Posterior vena cava (tissue), 2 donors: ENCODE measurements around the gene LRIT1. TPM values are rescaled to one million over a fixed set of nuclear protein-coding genes. Genes with fewer than 3 reads are reported as not detected.
A peak's percentile ranks its signal among the peaks of the same experiment; 100 is the strongest.

Experiments used
- DNase-seq: peaks from one replicate; pipeline ENCODE4 v3.0.0-alpha.2; 2020; ENCODE audit warnings: low spot score
- intact Hi-C, 2 donors: fragments of 100-400 bp; cut with DNase I; formaldehyde crosslinking; loops; one replicate each; pipeline versions ENCODE4 v1.14.1 to v1.14.2; 2022 to 2023
- total RNA-seq, 2 donors: library from RNA; stranded (reverse); fragmentation: NEBNext Ultra II Directional; extraction: Animal tissue kit (Norgen Biotek cat#: 25700); gene quantifications; one replicate each; pipeline ENCODE4 v1.2.1, GENCODE V29; 2021
- donor health status: DM: yes; HTN: yes; CAD: no.
- donor health status: DM: yes; HTN: yes; CAD: no.

The LRIT1 gene
- total RNA-seq, 2 donors from 2014 or later: not detected

DNA sequence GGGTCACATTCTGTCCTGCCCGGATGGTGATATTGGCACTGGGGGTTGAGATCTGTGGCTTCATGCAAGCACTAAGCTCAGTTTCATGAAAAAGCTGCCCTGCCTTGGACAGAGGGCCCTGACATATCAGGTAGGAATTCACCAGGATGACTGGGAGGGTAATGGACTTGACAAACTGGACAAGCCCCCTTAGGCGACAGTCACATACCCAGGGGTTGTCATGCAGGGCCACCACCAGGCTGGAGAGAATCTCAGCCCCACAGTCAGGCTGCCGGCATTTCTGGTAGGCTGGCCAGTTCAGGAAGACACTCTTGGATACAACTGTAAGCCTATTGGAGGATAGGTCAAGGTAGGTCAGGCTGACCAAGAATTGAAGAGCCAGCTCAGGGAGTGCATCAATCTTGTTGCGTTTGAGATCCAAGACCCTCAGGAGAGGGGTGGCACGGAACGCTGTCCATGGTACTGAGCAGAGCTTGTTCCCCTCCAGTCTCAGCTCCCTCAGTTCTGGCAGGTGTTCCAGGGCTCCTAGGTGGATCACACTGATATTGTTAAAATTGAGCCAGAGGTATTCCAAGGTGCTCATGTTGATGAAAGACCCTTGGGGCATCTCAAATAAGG lies 16.8 kb downstream of the LRIT1 start:
- intact Hi-C loops: no loop called here
- DNase-seq: no peak

DNA sequence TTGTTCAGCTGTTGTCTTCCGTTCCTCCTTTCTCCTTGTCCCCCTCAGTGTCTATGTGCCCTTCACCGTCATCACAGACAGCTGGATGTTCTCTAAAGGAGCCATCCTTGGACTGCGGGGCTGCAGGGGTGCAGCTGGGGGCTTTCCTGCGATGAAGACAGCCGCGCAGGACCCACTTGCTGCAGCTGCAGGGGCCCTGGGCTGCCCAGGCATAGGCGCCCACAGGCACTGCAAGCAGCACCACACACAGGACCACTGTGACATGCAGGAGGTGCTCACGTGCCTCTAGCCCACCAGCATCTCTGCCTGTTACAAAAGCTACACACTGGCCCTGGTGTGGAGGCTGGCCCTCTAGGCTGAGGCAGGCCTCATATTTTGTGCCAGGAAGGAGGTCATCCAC lies 19.4 kb downstream of the LRIT1 start:
- intact Hi-C loops: no loop called here
- no peak for DNase-seq

DNA sequence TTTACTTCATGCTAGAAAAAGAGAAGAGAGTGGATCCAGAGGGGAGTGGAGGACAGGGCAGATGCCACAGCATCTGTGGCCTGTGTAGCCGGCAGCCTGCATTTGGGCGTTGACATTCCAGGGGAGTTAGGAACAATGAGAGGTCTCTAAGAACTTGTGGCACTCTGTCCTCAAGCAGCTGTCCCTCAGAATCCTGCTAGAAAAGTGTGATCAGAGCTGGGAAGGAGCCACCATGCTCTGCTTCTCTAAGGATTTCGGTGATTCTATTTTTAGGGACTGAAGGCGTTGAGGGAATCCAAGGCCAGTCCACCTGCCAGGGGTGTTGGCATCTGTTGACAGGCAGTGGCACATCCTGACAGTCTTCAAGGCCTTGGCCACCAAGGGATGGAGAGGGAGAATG lies 23.6 kb downstream of the LRIT1 start:
- intact Hi-C loops: no loop called here
- no peak for DNase-seq

DNA sequence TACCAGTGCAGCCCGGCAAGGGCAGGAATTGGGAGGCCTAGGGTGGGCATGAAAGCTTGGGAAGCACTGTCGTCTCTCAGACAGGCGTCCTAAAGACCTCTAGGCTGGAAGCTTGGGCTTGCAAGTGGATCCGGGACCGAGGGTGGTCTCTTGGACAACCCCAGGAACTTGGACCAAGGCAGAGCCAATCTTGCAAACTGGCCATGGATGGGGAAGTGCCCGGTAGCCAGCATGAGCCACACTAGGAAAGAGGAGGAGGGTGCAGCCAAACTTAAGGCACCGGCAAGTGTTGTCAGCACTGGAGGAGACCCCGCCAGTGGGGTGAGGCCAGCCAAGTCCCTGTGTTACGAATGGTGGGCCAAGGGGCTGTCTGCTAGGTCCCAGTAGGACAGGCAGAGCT lies 24.5 kb downstream of the LRIT1 start:
- intact Hi-C loops: no loop called here
- DNase-seq: no peak

DNA sequence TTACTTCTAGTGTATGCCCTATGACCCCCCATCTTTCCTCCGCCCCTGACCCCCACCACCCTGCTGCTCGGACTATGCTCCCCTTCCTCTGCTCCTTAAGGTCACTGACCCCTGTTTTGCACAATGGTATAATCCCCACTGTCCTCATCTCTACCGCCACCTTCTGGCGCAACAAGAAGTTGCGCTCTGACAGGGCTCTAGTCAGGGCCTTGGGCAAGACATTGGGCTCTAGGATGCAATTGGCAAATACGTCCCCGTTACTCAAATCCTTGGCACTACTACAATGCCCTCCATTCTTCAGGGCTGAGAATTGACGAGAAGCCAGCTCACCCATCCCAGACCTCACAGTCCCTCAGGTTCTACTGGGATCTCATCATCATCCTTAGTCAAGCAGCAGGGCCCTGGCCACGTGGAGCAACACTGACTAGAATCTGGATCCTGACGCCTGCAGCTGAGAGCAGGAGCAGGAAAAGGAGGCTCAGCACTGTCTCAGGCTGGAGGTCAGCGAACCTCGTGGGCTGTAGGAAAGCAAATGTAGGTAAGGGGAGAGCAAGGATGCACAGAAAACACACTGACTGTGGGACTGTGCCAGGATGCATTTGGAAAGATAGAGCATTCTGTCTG lies 26.6 kb downstream of the LRIT1 start:
- intact Hi-C loops: no loop called here

DNA sequence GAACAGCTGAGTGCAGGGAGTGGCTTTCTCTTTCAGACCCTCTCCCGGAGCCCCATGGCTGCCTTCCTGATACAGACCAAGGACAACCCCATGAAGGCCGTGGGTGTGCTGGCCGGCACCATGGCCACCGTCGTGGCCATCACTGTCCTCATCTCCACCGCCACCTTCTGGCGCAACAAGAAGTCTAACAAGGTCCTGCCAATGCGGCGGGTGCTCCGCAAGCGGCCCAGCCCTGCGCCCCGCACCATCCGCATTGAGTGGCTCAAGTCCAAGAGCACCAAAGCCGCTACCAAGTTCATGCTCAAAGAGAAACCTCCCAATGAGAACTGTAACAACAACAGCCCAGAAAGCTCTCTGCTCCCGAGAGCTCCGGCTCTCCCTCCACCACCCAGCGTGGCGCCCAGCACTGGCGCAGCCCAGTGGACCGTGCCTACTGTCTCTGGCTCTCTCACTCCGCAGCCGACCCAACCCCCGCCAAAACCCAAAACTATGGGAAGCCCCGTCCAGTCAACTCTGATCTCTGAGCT lies 27.2 kb downstream of the LRIT1 start:
- peak; percentile 68 for DNase-seq
- intact Hi-C loops: no loop called here

More for the DNA sequence above, 26.6 kb downstream of the LRIT1 start:
- peak; percentile 56 for DNase-seq

DNA sequence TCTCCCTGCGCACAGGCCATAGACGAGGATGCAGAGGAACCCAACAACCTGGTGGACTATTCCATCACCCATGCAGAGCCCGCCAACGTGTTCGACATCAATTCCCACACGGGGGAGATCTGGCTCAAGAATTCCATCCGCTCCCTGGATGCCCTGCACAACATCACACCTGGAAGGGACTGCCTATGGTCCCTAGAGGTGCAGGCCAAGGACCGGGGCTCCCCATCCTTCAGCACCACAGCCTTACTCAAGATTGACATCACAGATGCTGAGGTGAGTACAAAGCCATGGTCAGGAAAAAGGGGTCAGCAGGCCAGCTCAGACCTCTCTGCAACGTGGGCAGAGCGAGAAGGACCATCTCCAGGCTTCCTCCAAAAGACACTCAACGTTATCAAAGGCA lies 28.3 kb downstream of the LRIT1 start:
- intact Hi-C loops: no loop called here
- no peak for DNase-seq

DNA sequence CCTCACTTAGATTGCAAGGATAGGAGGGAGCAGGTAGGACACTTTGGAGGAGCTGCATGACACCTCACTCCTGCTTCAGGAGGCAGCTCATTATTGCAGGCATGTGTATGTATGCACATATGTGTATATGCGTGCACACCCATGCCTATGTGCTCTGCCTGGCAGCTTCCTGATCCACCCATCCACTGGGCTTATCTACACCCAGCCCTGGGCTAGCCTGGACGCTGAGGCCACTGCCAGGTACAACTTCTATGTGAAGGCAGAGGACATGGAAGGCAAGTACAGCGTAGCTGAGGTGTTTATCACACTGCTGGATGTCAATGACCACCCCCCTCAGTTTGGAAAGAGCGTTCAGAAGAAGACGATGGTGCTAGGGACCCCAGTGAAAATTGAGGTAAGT lies 29.3 kb downstream of the LRIT1 start:
- no peak for DNase-seq
- intact Hi-C loops: no loop called here

DNA sequence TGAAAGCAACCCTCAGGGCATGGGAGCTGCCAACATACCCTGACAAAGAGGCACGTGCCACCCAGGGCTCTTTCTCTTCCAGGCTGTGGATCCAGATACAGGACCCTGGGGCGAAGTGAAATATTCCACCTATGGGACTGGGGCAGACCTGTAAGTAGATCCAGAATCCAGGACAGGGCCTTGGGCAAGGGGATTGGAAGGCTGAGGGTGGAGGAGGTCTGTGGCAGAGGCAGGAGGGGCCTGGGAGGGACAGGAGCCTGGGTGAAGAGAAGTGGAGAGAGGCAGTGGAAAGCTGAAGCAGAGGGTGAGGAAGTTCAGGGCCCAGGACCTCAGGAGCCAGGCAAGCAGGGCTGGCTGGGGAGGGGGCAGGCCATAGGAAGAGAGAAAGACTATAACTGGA lies 29.8 kb downstream of the LRIT1 start:
- DNase-seq: no peak
- intact Hi-C loops: no loop called here

DNA sequence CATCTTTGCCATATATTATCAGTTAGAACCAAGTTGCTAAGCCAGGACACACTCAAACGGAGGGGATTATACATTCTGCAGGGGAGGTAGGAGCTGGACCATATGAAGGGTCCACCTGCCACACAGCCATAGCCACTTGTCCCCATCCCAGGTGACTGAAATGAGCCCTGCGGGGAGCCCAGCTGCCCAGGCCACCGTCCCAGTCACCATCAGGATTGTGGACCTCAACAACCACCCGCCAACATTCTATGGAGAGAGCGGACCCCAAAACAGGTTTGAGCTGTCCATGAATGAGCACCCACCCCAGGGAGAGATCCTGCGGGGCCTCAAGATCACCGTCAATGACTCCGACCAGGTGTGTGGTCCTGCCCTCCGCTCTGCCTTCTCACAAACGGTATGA lies 33.3 kb downstream of the LRIT1 start:
- intact Hi-C loops: no loop called here
- no peak for DNase-seq

DNA sequence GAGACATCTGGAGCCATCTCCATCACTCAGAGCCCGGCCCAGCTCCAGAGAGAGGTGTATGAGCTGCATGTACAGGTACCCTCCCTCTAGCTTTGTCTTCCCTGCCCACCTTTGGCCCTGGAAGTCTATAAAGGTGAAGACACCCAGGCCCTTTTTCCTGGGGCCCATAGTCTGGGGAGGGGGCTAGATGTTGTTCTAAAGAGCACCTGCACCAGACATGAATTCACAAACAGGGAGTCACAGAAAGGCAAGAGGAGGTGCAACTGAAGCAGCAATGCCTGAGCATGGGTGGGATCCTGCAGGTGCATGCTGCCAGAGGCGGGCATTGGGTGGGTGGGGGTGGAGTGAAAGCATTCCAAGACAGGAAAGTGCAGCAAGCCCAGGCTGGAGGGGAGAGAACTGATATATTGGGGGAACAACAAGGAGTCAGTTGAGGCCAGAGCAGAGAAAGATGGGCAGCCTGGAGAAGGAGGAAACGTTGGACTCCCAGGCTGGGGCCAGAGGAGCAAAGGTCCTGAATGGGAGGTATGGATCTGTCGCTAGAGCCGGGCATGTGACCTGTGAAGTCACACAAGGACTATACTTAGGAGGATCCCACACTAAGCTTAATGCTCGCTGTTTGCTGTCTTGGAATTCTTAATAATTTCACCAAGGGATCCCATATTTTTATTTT lies 35.4 kb downstream of the LRIT1 start:
- intact Hi-C loops: no loop called here
- DNase-seq: peak; percentile 54

DNA sequence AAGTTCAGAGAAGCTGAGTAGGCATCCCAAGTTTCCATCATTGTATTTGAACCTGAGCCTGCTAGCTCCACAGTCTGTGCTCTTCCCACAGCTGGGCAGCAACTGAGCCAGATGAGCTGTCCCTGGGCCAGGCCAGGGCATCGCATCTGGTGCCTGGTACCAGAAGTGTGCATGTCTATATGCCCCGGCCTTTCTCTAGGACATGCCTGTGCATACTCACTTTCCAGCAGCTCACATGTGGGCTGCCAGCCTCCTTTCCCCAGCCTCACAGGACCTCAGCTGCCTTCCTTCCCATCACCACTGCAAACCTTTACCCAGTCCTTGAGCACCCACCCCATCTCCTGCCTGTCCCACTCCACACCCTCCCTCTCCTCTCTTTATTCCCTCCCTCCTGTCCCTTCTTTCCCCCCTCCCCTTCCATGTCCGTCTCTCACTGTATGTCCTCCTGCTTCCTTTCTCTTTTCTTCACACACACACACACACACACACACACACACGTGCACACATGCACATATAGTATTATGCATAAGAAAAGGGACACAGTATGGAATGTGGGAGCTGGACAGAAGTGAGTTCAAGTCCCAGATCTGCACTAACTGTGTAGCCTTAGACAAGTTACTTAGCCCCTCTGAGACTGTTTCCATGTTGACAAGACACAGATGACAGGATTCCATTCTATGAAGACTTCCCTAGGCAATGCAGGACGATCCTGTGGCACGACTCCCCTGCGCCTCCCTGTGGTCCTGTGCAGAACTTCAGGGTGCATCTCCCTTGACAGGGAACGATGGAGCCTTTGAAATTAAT lies 36.1 kb downstream of the LRIT1 start:
- intact Hi-C loops: no loop called here

DNA sequence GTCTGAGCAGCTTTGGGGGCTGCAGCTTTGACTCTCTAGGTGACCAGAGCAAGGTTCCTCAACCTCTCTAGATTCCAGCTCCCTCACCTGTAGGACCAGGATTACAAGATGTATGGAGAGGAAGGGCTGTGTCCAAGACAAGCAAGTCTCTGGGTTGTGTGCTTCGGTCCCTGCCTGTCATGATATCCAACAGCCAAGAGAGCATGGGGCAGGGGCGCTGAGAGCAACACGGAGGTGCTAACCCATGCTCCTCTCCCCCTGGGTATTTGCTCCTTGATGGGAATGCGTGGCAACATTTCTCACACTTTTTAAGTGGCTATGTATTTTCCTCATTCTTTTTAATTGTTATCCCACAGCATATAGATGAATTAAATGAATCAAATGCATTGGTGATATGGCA lies 36.7 kb downstream of the LRIT1 start:
- intact Hi-C loops: no loop called here
- no peak for DNase-seq

More for the DNA sequence above, 36.1 kb downstream of the LRIT1 start:
- peak; percentile 82 for DNase-seq

DNA sequence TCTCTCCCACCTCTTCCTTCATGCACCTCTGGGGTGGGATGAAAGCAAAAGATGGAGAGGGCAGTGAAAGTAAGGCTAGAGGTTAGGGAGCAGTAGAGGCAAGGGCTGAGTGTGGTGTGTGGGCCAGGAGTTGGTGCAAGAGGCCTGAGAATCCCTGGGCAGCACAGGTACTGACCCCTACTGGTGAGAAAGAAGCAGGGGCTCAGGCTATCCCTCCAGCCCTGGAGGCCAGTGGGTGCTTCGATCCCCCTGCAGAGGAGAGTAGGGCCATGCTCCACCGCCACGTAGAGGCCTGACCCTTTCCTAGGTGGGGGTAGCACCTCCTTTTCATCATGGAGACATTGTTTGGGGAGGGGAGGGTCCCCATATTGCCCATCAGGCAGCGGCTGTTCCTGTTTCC lies 37.2 kb downstream of the LRIT1 start:
- peak; percentile 52 for DNase-seq
- intact Hi-C loops: no loop called here

DNA sequence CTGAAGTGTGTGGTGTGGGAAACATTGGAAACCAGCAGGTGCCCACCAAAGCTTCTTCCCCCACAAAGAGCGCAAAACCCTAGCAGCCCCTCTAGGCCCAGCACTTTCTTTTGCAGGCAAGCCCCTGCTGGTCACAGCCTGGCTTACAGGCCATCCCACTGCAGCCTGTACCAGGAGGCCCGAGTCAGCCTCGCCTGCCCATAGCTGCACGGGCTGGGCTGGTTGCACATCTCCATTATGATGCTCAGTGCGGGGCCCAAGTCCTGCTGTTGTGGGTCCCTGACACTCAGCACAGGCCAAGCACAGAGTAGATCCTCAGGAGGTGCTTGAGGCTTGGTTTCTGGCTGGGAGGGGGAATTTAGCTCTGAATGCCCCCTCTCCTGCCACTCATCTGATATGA lies 39.0 kb downstream of the LRIT1 start:
- intact Hi-C loops: no loop called here
- DNase-seq: peak; percentile 74

DNA sequence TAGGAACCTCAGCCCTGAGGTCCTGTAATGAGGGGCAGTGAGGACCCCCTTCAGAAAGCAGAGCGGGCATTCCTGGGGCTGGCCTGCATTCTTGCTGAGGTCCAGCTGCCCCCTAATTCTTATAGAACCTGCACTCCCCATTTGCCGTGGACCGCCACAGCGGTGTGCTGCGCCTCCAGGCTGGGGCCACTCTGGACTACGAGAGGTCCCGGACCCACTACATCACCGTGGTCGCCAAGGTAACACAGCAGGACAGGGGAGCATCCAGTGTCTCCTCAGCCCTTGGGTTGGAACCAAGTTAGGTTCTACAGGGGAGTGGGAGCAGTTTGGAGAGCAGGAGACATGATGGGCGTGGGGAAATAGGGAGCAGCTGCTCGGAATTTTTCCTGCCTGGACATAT lies 39.7 kb downstream of the LRIT1 start:
- DNase-seq: peak; percentile 53
- intact Hi-C loops: no loop called here

DNA sequence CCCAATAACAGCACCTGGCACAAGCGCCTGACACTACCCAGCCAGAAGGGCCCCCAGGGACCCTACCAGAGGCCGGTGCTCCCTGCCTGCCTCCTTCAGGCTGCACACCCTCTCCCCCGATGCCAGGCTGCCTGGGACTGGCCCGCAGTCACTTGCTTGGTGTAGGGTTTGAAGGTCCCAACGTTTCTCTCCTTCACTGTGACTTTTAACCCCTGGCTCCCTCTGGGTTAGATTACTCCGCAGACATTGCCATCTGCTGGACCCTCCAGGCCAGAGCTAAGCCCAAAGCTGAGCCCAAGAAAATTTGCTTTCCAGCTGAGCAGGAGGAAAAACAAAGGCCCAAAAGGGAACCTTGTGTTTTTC lies 40.1 kb downstream of the LRIT1 start:
- no peak for DNase-seq
- intact Hi-C loops: no loop called here

DNA sequence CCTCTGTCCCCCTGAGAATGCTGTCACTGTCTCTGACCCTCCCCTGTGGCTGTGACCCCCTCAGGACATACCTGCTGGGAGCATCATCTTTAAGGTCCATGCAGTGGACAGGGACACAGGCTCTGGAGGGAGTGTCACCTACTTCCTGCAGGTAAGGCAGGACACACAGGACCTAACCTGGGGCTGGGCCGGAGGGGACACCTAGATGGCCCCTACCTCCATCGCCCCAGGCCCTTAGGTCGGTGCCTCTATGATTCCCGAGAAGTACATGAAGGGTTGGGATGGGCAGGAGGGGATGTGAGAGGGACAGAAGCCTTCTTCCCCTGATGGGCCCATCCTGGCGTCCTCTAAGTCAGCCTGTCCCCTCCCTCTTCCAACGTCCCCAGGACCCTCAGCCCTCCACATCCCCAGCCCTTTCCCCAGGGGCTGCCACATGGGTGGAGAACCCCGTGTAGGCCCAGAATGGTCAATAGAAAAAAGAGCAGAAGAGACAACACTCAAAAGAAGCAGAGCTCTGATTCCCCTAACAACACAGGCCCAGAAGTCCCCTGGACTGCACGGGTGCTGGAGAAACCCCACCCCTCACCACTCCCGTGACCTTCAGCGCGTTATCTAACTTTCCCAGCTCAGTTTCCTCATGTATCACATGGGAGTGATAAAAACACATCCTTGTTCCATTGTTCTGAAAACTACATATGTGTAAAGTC lies 40.7 kb downstream of the LRIT1 start:
- intact Hi-C loops: no loop called here
- DNase-seq: peak; percentile 57

DNA sequence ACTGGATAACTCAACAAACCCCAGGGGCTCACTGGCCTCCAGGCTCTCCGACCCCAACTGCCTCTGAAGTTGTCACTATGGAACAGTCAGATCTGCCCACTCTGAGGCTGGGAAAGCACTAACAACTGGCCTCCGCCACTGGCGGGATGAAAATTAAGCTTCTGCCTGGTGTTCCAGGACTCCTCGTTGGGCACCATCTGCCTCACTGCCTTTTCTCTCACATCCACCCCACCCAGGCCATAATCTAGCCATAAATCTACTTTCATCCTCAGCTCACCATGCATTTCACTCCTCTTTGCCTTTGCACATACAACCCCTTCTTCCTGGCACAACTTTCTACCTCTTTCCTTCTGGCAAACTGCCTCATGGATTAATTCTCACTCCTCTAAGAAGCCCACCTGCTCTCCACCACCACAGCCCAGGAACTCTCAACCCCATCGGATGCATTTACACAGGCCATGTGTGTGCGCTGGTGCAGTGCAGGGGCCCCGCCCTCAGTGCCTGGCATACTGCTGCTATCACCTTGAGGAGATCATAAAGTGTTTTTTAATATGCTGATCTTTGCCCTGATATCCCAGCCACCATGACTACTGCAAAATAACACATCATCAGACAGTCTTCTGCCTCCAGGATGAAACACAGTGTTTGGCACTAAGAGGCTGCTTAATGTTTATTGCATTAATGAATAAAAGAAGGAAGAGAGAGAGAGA lies 43.0 kb downstream of the LRIT1 start:
- peak; percentile 53 for DNase-seq
- intact Hi-C loops: loop anchor here in 1 of 2 donors (10.0 kb wide), 2 partner anchors 394 to 474 kb away; no protein-coding TSS in a partner anchor
